GM10266 (cell line): Measurements from ENCODE around the gene SERPINF2.

ENCODE experiments used
- DNase-seq: peaks from one replicate; pipeline ENCODE4 v3.0.0; 2012; ENCODE audit errors: extremely low spot score
- TF ChIP-seq, protein P1 (sequence below): IDR thresholded peaks from 2 replicates; pipeline ENCODE4 v1.5.1; 2012; ENCODE audit warnings: mild to moderate bottlenecking, low read depth; ENCODE audit not compliant: control insufficient read depth, insufficient read depth; ENCODE audit errors: missing control alignments

Gene SERPINF2

DNA sequence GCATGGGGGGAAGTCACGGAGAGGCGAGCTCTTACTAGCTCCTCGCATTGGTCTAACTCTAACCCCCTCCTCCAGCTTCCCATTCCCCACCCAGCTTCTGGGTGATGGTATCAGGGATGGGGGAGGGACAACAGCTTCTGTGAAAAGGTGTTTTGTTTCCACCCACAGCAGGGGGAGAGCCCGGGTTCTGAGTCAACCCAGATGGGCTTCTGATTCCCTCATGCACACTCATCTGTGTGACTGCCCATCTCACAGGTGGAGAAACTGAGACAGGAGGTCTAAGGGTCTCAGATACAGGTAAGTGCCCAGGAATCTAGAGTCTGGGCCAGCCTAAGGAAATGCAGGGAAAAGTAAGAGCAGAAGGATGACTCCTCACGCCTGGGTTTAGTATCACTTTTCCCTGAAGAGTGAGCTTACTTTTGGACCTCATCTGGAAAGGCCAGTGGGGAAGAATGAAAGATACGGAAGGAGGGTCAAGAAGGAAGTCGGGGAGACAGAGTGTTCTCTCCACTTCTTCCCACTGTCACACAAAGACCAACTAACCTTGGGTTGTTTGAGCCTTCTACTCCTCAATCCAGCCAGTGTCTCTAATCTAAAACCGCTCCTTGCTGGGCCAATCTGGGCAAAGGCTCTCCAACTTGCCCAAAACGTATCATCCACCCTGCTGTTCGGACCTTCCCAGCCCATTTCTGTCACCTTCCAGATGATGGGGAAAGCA lies 29.4 kb upstream of the SERPINF2 start:
- no peak for DNase-seq
- TF ChIP-seq, protein P1, sequence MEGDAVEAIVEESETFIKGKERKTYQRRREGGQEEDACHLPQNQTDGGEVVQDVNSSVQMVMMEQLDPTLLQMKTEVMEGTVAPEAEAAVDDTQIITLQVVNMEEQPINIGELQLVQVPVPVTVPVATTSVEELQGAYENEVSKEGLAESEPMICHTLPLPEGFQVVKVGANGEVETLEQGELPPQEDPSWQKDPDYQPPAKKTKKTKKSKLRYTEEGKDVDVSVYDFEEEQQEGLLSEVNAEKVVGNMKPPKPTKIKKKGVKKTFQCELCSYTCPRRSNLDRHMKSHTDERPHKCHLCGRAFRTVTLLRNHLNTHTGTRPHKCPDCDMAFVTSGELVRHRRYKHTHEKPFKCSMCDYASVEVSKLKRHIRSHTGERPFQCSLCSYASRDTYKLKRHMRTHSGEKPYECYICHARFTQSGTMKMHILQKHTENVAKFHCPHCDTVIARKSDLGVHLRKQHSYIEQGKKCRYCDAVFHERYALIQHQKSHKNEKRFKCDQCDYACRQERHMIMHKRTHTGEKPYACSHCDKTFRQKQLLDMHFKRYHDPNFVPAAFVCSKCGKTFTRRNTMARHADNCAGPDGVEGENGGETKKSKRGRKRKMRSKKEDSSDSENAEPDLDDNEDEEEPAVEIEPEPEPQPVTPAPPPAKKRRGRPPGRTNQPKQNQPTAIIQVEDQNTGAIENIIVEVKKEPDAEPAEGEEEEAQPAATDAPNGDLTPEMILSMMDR: no peak

DNA sequence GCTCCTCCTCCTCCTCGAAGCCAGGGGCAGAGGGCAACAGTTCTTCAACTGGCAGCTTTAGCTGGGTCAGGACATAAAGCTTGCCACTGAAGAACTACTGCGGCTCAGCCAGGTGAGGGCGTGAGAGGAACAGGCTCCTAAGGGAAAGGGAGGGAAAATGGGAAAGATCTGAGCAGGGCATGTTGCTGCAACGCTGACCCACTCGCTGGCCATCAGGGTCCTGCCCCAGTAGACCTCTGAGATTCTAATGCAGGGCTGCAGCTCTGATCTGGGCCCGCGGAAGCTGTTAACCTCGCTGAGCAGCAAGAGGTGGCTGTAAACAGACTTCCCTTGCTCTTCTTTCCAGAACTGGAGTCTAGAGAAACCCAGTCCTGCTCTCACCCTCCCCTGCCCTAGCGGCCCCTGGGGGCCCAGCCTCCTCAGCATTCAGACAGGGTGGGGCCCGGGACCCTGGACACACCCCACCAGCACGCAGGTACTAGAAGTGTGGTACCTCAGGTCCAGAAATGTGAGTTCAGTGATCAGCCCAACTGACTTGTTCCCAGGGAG lies 28.7 kb upstream of the SERPINF2 start:
- DNase-seq: no peak
- TF ChIP-seq, protein P1: peak; percentile 56

DNA sequence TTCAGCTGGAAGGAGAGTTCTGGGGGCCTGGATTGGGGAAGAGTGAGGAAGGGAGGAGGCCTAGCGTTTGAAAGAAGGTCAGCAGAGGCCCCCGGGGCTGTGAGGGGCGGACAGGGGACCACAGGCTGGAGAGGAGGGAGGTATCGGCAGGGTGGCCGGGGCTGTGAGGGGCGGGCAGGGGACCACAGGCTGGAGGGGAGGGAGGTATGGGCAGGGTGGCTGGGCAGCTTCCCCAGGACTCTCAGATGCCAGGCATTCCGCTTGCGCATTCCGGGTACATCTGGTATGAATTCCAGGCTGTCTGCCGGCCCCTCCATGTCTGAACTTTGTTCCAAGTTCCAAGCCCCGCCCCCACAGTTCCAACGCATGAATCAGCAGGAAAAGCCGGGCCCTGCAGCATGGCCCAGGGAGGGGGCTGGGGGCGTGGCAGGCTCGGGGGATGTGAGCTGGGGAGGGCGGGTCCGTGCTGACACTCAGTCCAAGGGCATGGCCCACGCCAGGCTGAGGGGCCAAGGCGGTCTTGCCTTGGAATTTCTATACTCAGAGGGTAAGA lies 28.2 kb upstream of the SERPINF2 start:
- DNase-seq: no peak
- TF ChIP-seq, protein P1: no peak

DNA sequence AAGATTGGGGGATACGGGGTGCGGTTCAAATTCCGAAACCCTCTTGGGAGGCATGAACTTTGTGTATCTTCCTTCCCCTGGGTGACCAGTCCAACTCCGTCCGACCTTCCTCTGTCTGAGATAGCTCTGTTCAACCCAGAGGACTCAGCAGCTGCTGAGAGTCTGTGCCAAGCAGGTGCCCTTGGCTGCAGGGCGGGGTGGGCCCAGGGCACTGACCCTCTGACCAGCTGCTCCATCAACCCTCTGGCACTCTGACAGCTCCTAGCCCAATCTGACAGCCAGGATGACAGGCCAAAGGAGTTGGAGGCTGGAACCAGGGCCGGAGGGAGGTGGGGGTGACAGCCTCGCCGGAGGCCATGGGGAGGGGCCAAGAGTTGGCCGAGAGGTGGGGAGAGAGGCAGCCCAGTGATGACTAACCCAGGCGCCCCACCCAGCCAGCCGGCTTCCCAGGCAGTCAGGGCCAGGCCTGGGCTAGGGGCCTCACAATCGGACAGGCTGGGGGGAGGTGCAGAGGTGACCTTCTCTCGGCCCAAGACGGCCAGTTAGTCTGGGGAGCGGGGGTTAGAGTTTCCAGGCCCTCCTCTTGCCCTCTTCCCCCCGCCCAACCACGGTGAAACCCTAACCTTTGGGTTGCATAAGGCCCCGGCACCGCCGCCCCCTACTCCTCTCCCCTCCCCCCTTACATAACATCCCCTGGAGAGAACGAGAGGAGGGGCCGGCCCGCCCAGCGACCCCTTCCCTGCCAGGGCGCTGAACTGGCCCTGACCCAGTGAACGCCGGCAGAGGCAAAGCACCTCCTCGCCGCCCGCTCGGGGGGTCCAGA lies 27.5 kb upstream of the SERPINF2 start:
- TF ChIP-seq, protein P1: no peak
- DNase-seq: no peak

DNA sequence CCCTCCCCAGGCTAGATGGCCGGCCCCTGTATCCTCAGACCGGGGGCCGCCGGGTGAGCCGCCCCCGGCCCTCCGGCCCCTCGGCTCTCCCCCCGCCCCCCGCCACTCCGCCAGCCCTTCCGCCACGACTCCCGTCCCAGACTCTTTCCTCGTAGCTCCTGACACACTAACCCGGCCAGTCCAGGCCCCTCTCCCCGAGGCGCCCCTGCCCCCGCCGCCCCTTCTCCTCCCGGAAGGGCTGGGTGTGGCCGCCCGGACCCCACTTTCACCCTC lies 26.9 kb upstream of the SERPINF2 start:
- no peak for DNase-seq
- TF ChIP-seq, protein P1: no peak

DNA sequence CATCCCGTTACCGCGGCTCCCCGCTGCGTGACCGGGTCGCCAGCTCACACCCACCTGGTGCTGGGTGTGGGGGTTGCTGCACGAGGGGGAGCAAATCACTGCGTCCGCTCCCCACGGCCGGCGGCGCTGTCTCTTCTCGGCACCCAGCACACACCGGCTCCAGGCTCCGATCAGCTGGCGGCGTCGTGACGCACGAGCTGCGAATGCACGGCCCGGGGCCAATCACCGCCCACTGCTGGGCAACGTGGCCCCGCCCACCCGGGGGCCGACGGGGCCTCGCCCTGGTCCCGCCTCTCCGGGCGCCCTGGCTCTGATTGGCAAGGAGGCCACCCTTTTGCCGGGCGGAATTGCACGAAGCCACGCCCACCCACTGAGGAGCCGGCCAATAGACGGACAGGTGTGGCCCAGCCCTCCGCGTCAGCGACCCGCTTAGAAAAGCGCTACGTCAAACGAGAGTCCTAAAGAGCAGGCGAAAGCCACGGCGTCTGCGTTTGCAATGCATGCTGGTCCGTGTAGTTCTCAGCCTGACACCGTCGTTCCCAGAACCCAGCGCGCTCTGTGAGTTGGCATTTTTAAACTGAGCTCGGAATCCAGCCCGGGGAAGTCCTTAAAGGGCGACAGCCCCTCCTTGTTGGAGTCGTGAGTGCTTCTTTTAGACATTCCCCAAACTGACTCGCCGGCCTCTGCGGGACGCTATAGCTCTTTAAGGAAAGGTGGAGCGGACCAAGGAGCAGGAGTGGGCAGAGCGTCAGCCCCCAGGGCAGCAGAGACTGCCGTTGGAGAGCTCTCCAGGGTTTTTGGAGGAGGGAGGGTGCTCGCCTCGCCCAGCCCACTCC lies 26.4 kb upstream of the SERPINF2 start:
- TF ChIP-seq, protein P1: peak; percentile 15
- peak; percentile 100 for DNase-seq
